ENCODE measurements around the gene PAQR6. TPM values are rescaled to one million over a fixed set of nuclear protein-coding genes. Genes with fewer than 3 reads are reported as not detected.

PAQR6 gene
- total and polyA plus RNA-seq, 2 experiments from 2014 or later: 4.5 to 12.0 TPM

GRCh38 chr1:156244126-156244525 lies 3.7 kb downstream of the PAQR6 start:
- no peak overlapping the region for H3K4me2 ChIP-seq
- H3K9me2 ChIP-seq (replicated peaks; ENCODE audit: insufficient read depth): no peaks in the 10 kb centered on the region
- no peak overlapping the region for H3K4me3 ChIP-seq
- no peaks in the 10 kb centered on the region for H3K9me3 ChIP-seq (ENCODE audit: low read depth)
- no peak overlapping the region for H3K27ac ChIP-seq
- DNase-seq (ENCODE audit: low spot score): no peak
- no peaks in the 10 kb centered on the region for H3K27me3 ChIP-seq
- no peaks in the 10 kb centered on the region for H4K20me1 ChIP-seq (ENCODE audit: insufficient read depth, poor library complexity, severe bottlenecking)
- no peaks in the 10 kb centered on the region for H3K79me2 ChIP-seq
- no peak for TF ChIP-seq EZH2phosphoT487 (IDR thresholded peaks at IDR 0.05; ENCODE audit: low read depth, severe bottlenecking, unreplicated experiment)
- no peak for TF ChIP-seq CTCF (IDR thresholded peaks at IDR 0.05; ENCODE audit: poor library complexity)
- TF ChIP-seq EZH2 (IDR thresholded peaks at IDR 0.05; ENCODE audit: borderline replicate concordance): no peak
- no peak overlapping the region for H2AFZ ChIP-seq
- 100% methylated on average over 2 of the region's 2 CpGs for WGBS (ENCODE audit: low lambda C conversion rate, missing lambda C conversion rate)
- H3K36me3 ChIP-seq (replicated peaks; ENCODE audit: insufficient read depth, low read depth): no peaks in the 10 kb centered on the region
- no peaks in the 10 kb centered on the region for H3K4me1 ChIP-seq (ENCODE audit: insufficient read depth)

GRCh38 chr1:156242738-156243137 lies 5.1 kb downstream of the PAQR6 start:
- Histone ChIP-seq H3K9me2 (replicated peaks; ENCODE audit: insufficient read depth) (no peaks in the 10 kb centered on the region), H2AFZ (no peak overlapping the region), H3K27me3 (no peaks in the 10 kb centered on the region), H3K4me3 (no peak overlapping the region), H3K9me3 (ENCODE audit: low read depth) (no peaks in the 10 kb centered on the region), H3K36me3 (replicated peaks; ENCODE audit: insufficient read depth, low read depth) (no peaks in the 10 kb centered on the region), H3K4me2 (no peak overlapping the region), H3K4me1 (ENCODE audit: insufficient read depth) (no peaks in the 10 kb centered on the region), H3K27ac (no peak overlapping the region), H4K20me1 (ENCODE audit: insufficient read depth, poor library complexity, severe bottlenecking) (no peaks in the 10 kb centered on the region), H3K79me2 (no peaks in the 10 kb centered on the region)
- no peak for DNase-seq (ENCODE audit: low spot score)
- 83% methylated on average over 10 of the region's 10 CpGs for WGBS (ENCODE audit: low lambda C conversion rate, missing lambda C conversion rate)
- TF ChIP-seq CTCF (IDR thresholded peaks at IDR 0.05; ENCODE audit: poor library complexity) (no peak), EZH2phosphoT487 (IDR thresholded peaks at IDR 0.05; ENCODE audit: low read depth, severe bottlenecking, unreplicated experiment) (no peak), EZH2 (IDR thresholded peaks at IDR 0.05; ENCODE audit: borderline replicate concordance) (no peak)

- Histone ChIP-seq H2AFZ (no peak within 1 kb of the TSS), H4K20me1 (ENCODE audit: insufficient read depth, poor library complexity, severe bottlenecking) (no peaks in the 10 kb centered on the region), H3K27ac (no peak within 1 kb of the TSS), H3K4me3 (no peak within 1 kb of the TSS), H3K4me2 (no peak within 1 kb of the TSS), H3K9me2 (replicated peaks; ENCODE audit: insufficient read depth) (no peaks in the 10 kb centered on the region), H3K4me1 (ENCODE audit: insufficient read depth) (no peaks in the 10 kb centered on the region), H3K79me2 (no peaks in the 10 kb centered on the region), H3K27me3 (no peaks in the 10 kb centered on the region), H3K9me3 (ENCODE audit: low read depth) (no peaks in the 10 kb centered on the region), H3K36me3 (replicated peaks; ENCODE audit: insufficient read depth, low read depth) (no peaks in the 10 kb centered on the region)
- 93% methylated on average over 14 of the region's 14 CpGs for WGBS (ENCODE audit: low lambda C conversion rate, missing lambda C conversion rate)
- DNase-seq (ENCODE audit: low spot score): no peak
- TF ChIP-seq CTCF (IDR thresholded peaks at IDR 0.05; ENCODE audit: poor library complexity): no peak
- TF ChIP-seq EZH2phosphoT487 (IDR thresholded peaks at IDR 0.05; ENCODE audit: low read depth, severe bottlenecking, unreplicated experiment): no peak
- TF ChIP-seq EZH2 (IDR thresholded peaks at IDR 0.05; ENCODE audit: borderline replicate concordance): no peak
Observed at GRCh38 chr1:156241926-156242325, 5.9 kb downstream of the PAQR6 start, which contains the start of gene BGLAP. Gene BGLAP, plus strand, starts transcription at chr1:156242184. Its CDS starts 48 bp downstream, at chr1:156242232.
